ENCODE data around the gene CTNNA3.

CTNNA3 gene

GRCh38 chr10:66265398-66265797 is 1430.6 kb downstream of the CTNNA3 start:
- no peak for TF ChIP-seq CTCF (IDR thresholded peaks at IDR 0.05; ENCODE audit: insufficient read depth, low read depth, low read length, missing control alignments)
- DNase-seq (ENCODE audit: low read depth) = no peak

GRCh38 chr10:66259836-66260235 is 1436.2 kb downstream of the CTNNA3 start:
- no peak for TF ChIP-seq CTCF (IDR thresholded peaks at IDR 0.05; ENCODE audit: insufficient read depth, low read depth, low read length, missing control alignments)
- H3K4me3 ChIP-seq (ENCODE audit: low read length) = no peak overlapping the region
- DNase-seq (ENCODE audit: low read depth) = no peak

More at GRCh38 chr10:66265398-66265797, 1430.6 kb downstream of the CTNNA3 start:
- no peak overlapping the region for H3K4me3 ChIP-seq (ENCODE audit: low read length)

- no peak for TF ChIP-seq CTCF (IDR thresholded peaks at IDR 0.05; ENCODE audit: insufficient read depth, low read depth, low read length, missing control alignments)
- no peak overlapping the region for H3K4me3 ChIP-seq (ENCODE audit: low read length)
- no peak for DNase-seq (ENCODE audit: low read depth)
These were observed 1437.3 kb downstream of the CTNNA3 start for GRCh38 chr10:66258693-66259092.

- DNase-seq (ENCODE audit: low read depth) = no peak
- no peak for TF ChIP-seq CTCF (IDR thresholded peaks at IDR 0.05; ENCODE audit: insufficient read depth, low read depth, low read length, missing control alignments)
- H3K4me3 ChIP-seq (ENCODE audit: low read length) = no peak overlapping the region
These were observed 1438.2 kb downstream of the CTNNA3 start for GRCh38 chr10:66257801-66258200.

- H3K4me3 ChIP-seq (ENCODE audit: low read length) = no peak overlapping the region
- DNase-seq (ENCODE audit: low read depth) = no peak
- no peak for TF ChIP-seq CTCF (IDR thresholded peaks at IDR 0.05; ENCODE audit: insufficient read depth, low read depth, low read length, missing control alignments)
These were observed 1443.0 kb downstream of the CTNNA3 start for GRCh38 chr10:66252986-66253385.

- DNase-seq (ENCODE audit: low read depth) = no peak
- no peak overlapping the region for H3K4me3 ChIP-seq (ENCODE audit: low read length)
- TF ChIP-seq CTCF (IDR thresholded peaks at IDR 0.05; ENCODE audit: insufficient read depth, low read depth, low read length, missing control alignments) = no peak
These were observed 1449.8 kb downstream of the CTNNA3 start for GRCh38 chr10:66246177-66246576.

GRCh38 chr10:66244953-66245352 is 1451.0 kb downstream of the CTNNA3 start:
- TF ChIP-seq CTCF (IDR thresholded peaks at IDR 0.05; ENCODE audit: insufficient read depth, low read depth, low read length, missing control alignments) = no peak
- H3K4me3 ChIP-seq (ENCODE audit: low read length) = no peak overlapping the region
- DNase-seq (ENCODE audit: low read depth) = no peak

Measured in epithelial cell of esophagus (primary cell).